GM12878 (cell line): Measurements from ENCODE around the gene SYCP2.
"Not testable (repeated sequence)": the region's sequence is repeated elsewhere in the genome, so short reads cannot be mapped to it uniquely, and the experiment has no call there.

Experiments
- HCFC1 ChIP-seq: fragments of 150-350 bp; IDR thresholded peaks from 2 replicates; pipeline ENCODE4 v1.6.1; 2014; ENCODE audit warnings: low read length
- YY1 ChIP-seq: IDR thresholded peaks from 2 replicates; pipeline ENCODE4 v1.6.1; 2011; ENCODE audit warnings: low read depth, mild to moderate bottlenecking, low read length
- ZZZ3 ChIP-seq: IDR thresholded peaks from 2 replicates; pipeline ENCODE4 v1.6.1; 2011; ENCODE audit warnings: low read depth; ENCODE audit not compliant: control insufficient read depth, insufficient read length

- not testable (repeated sequence) for TF ChIP-seq YY1, HCFC1, ZZZ3
These were observed 76.9 kb downstream of the SYCP2 start for GRCh38 chr20:59856526-59856925.
